Activated gamma-delta T cell treated with Interleukin-2 at 50 U/mL for 16 hours (primary cell): ENCODE results near the gene GJB3.
"Not testable (repeated sequence)": the region's sequence is repeated elsewhere in the genome, so short reads cannot be mapped to it uniquely, and the experiment has no call there.

Experiments used
- DNase-seq: peaks from one replicate; pipeline ENCODE4 v3.0.0-alpha.2; 2020

Gene GJB3

DNA sequence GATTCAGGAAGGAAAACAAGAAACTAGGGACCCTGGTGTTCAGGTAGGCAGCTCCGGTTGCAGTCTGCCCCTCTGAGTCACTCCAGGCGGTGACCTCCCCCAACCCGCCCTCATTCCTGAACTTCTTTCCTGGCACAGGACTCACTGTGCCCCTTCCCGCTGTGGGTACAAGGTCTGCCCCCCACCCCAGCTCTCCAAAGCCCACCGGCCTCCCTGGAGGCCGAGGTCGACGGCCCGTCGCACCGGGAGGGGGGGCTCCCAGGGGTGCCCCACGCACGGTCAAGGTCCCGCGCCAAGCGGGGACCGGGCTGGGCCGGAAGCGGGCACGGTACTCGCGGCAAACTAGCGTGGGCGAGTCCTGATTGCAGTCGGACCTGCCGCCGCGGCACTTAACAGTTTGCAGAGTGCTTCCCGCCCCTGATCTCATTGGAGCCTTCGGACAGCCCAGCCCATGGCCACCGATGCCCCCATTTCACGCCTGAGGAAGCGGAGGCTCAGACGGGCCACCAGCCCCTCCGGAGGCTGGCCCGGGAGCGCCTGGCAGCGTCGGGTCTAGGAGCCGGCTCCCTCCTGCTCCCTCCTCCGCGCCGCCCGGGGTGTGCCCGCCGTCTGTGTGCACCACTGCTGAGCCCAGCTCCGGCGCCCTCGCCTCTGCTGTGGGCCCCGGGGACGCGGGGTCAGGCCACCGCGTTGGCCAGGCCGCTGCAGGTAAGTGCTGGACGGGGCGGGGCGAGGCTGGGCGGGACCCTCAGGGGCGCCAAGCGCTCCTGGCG is at the start of gene GJB3:
Gene GJB3, plus strand, starts transcription at position 144 of the 773 bp plus-strand sequence. CDS start 3,549 bp downstream, outside the sequence.
- DNase-seq: no peak

DNA sequence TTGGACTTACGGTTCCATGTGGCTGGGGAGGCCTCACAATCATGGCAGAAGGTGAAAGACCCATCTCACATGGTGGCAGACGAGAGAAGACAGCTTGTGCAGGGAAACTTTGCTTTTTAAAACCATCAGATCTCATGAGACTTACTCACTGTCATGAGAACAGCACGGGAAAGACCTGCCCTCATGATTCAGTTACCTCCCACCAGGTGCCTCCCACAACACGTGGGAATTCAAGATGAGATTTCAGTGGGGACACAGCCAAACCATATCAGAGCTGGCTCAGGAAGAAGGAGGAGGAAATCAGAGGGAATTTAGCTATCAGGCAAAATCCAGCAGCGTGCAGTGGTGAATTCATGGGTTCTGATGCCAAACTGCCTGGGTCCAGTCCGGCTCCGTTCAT is 48.2 kb upstream of the GJB3 start:
- not testable (repeated sequence) for DNase-seq

DNA sequence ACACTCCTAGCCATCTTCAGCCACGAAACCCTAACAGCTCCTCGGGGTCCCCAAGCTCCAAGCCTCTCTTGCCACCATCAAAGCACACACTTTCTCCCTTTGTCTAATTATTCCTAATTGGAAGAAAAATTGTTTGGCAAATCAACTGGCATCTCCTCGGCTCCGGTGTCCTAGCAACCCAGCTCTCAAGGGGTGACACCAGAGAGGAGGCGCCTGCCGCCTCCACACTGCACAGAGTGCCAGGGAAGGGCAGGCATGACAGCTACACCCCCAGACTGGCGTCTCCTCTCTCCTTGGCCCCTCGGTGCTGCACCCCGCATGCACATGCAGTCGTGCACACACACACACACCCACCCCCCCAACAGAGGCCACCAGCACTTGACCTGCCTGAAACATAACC is 44.3 kb upstream of the GJB3 start:
- no peak for DNase-seq

DNA sequence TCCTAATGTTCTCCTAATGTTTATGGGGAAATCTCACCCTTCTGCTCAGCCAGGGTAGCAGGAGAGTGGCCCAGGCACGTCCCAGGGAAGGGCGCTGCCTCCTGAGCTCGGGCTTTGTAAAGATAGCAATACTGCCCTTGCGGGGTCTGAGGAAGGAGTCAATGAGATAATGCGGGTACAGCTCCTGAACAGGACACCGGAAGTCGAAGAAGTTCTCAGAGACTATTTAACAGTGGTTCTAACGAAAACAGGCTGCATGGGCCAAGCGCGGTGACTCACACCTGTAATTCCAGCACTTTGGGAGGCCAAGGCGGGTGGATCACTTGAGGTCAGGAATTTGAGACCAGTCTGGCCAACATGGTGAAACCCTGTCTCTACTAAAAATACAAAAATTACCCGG is 43.8 kb upstream of the GJB3 start:
- DNase-seq: not testable (repeated sequence)

DNA sequence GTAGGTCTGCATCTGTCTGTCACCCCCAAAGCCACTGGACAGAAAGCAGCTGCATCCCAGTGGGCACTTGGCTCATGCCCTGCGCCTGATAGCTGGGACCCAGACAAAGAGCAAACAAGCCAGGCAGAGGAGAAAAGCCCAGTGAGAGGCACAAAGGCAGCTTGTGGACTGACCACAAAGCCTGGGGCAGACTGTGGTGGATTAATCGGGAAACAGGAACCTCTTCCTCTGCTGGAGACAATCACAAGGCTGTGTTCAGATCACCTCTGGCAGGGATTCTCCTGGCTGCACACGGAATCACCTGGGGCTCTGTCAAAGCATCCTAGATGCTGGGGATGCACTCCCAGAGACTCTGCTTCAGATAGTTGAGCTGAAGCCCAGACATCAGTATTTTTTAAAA is 41.4 kb upstream of the GJB3 start:
- DNase-seq: no peak

DNA sequence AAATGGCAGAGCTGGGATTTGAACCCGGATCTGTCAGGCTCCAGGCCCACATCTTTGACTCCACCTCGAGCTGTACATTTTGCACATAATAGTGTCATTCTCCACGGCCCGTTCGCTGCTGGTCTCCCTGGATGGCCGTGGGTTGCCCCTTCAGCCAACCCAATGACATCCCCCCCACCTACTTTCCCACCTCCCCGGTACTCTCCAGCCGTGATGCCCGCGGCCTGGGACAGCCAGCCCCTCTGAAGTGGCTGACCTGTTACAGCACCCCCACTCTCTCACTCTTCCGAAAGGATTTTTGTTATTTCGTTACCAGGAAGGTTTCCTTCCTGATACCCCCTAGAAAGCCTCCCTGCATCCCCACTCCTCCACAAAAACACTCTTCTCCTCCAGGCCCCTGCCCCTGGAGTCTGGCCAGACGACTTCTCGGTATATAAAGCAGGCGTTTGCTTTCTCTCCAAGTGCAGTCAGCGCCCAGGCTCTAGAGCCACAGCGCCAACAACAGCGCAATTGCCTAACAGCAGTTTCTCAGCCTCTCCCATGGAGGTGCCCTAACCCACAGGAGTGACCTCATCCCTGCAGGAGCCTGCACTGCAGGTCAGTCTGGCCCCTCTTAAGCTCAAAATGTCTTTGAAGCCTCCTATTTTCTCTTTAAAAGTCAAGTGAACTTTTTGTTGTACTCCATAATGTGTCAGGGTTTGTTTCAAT is 40.7 kb upstream of the GJB3 start:
- DNase-seq: no peak

DNA sequence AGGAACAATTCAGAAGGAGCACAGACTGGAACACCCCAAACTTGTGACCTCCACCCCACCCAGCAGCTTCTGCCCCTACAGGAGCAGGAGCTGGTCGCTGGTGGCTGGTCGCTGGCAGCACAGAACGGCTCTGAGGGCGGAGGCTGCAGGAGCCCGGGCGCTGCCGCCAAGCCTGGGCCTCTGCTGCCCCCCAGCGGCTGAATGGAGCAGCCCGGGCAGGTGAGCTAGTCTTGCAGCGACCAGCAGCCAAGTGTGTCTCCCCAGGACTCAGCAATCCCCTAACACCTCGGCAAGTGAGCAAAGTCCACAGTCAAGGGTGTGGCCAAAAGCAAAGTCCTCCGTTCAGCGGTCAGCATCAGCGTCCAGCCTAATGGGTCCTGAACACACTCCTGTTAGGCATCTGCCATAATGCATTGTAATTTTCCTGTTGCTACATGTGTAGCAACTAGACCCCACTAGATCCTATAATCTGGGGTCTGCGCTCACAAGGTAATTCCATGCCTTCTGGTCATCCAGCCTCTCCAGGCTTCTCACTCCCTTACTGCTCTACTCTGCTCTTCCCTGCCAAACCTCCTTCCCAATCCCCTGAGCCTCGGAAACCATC is 38.2 kb upstream of the GJB3 start:
- peak; percentile 73 for DNase-seq

DNA sequence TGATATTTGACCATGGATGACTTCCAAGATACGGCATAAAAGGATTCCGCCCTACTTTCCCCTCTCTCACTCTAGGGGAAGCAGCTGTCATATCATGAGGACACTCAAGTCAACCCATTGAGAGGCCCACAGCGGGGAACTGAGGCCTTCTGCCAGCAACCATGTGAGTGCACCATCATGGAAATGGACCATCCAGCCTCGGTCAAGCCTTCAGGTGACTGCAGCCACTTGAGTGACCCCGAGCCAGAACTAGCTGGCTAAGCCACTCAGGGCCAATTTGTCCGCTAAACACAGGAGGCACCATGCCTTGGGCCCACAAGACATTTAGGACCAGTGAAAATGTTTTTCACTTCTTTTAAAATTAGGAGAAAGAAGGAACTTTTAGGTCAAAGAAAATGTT is 37.2 kb upstream of the GJB3 start:
- no peak for DNase-seq

DNA sequence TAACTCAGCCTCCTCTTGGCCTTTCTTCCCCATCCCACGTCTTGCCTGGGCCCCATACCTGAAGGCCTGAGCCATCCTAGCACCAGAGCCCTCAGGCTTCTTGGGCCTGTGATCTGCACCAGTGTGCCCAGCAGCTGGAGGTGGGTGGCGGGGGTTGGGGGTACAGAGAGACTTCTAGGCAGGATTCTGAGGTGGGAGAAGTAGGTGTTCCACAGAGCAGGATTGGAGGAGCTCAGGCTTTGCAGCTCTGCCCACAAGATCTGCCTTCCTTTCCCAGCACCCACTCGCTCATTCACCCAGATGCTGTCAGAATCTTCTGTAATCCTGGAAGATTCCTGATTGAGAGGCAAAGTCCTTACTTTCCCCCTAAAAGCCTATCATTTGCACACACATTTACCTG is 36.2 kb upstream of the GJB3 start:
- DNase-seq: no peak

DNA sequence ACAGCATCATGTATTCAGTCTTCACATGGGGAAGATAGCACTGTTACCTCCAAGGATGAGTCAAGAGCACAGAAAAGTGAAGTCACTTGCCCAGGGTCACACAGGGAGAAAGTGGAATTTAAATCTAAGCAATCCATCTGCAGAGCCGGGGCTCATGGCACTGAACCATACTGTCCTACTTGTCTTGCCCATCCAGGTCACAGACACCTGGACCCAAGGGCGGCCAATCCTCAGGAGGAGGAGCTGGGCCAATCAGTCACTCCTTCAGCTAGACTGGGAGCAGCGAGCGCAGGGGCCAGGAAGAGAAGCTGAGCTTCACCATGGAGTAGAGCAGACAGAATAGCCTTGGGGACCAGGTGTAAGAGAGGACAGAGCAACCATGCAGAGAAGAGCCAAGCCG is 35.3 kb upstream of the GJB3 start:
- no peak for DNase-seq

DNA sequence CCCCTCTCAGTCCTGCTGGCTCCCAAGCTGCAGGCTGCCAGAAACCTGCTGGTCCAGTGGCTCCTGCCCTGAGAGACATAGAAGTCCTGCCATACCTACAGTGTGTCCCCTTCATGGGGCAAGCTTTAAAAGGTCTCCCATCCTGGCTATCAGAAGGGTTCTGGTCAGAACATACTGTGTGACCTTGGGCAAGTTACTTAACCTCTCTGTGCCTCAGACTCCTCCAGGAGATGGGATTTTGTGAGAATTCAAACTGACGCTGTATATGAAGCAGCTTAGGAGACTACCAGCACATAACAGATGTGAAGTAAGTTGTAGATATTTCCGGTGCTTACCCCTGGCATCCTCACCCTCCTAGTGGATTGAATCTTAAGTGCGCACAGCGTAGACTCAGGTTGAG is 34.9 kb upstream of the GJB3 start:
- DNase-seq: no peak

DNA sequence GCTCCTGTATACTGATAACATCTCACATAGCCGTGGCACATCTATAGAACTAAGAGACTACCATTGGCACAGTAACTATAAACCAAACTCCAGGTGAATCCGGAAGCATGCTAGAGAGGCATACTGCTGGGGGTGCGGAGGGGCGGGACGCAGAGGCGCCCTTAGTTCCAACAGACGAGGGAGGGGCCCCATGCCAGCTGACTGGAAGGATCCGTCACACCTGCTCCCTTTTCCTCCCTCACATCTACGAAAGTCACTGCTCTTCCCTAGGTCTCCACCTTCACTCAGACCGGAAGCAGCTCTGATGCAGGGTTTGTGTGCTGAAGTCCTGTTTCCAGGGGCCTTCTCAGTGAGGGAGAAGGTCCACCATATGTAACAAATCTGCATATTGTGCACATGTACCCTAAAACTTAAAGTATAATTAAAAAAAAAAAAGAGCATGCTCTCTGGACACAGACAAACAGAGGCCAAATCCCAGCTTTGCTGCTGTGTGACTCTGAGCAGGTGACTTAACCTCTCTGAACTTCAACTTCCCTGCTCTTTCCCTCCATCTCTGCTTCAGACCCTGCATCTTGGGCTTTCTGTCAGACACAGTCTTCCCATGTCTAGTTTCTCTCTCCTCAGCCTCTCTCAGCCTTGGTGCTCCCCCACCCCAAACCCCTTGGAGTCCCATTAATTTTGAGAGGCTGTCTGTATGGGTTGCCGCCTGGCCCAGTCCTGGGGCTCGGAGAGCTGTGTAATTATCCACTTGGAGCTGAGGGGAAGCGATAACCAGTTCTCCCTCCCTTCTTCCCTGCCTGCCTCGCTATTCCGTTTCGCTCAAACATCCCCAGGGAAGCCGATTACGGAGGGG is 34.0 kb upstream of the GJB3 start:
- no peak for DNase-seq

DNA sequence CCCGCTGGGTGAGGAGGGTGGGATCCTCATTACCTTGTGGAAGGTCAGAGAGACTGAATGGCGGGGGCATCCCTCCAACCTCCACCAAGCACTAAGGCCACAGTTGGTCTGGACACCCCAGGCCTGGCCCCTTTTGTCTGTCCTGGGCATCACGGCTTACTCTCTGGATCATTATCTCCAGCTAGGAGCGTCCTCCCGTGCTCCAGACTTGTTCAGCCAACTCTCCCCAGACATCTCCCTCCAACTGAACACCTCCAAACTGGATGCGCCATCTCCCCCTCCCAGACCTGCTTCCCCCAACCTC is 33.4 kb upstream of the GJB3 start:
- no peak for DNase-seq

DNA sequence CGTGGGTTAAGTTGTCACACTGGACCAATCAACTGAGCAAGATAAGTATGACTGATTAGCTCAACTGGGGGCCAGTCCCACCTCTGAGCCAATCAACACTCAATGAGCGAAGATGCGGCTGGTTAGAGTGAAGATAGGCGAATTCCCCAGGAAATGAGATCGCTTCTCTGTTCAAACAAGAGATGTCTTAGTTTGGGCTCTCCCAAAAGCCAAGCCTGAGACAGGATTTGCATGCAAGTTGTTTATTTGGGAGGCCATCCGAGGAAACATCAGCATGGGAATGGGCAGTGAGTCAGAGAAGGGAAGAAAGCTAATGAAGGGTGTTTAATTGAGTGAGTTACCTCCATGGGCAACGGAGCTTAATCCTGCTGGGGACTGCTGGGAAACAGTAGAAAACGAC is 31.0 kb upstream of the GJB3 start:
- no peak for DNase-seq

DNA sequence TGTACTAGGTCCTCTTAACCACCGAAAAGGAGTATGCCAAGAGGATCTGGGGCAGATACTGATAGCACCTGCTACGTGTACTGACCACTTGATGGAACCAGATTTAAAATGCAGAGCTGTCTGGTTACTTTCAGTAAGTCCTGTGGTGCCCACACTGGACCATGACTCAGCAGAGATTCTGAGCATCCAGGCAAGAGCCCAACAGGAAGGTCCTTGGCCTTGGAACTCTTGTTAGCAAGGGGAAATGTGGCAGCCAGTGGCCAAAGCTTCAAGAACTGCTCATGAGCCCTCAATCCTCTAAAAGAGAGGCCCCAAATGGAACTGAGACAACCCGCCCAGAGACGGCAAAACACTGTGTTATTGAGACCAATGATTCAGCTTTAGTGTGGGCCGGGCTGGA is 30.4 kb upstream of the GJB3 start:
- no peak for DNase-seq

DNA sequence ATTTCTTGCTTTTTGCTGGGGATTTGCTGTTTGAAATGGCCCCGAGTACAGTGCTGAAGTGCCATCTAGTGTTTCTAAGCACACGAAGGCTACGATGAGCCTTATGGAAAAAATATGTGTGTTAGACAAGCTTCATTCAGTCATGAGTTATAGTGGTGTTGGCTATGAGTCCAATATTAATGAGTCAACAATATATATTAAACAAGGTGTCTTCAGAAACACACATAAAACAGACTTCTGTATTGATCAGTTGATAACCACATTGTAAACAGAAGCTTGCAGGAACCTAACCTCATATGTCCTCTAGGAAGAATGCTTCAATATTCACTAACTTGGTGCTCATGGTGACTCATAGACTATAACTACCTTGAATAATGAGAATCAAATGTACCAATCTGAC is 27.9 kb upstream of the GJB3 start:
- DNase-seq: no peak

DNA sequence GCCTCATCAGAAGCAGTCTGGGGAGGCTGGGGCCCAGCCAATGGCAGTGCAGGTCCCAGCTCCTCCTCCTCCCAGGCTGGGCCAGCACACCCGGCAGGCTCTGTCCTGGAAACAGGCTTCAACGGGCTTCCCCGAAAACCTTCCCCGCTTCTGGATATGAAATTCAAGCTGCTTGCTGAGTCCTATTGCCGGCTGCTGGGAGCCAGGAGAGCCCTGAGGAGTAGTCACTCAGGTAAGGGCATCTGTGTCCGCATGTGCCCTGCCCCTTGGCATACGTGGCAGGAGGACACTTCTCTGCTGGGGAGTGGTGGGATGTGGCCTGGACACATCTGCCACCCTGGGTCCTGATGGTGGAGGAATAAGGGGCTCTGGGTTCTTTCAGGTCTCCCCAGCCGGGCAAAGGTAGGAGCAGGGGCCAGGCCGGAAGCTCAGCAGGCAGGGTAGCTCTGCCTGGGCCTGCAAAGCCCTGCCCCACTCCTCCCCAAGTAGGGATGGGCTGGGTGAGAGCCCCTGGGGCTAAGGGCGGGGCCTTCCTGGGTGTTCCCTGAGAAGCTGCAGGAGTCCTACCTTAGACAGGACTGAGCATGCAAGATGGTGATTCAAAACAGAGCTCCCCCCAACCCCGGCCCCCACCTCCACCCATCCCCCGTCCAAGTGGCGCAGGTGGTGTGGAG is 25.9 kb upstream of the GJB3 start, which contains the start of gene GJB5:
Gene GJB5, plus strand, starts transcription at position 84 of the 674 bp plus-strand sequence. CDS start 2,284 bp downstream, outside the sequence.
- no peak for DNase-seq

DNA sequence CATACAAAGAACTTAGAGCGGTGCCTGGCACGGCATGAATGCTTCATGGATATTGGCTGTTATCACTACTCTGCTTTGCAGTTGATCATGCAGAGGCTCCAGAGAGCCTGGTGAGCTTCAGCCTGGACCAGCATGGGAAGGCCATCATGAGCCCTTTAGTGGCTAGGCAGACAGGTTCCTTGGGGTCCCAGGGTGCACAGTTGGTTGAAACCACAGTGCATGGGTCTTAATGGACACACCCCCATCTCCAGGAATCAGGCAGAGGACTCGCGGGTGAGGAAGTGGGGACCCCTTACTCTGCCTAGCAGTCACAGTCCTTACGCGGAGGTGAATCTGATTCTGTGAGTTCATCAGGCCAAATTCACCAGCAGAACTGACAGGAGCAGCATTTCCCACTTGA is 25.1 kb upstream of the GJB3 start:
- no peak for DNase-seq

DNA sequence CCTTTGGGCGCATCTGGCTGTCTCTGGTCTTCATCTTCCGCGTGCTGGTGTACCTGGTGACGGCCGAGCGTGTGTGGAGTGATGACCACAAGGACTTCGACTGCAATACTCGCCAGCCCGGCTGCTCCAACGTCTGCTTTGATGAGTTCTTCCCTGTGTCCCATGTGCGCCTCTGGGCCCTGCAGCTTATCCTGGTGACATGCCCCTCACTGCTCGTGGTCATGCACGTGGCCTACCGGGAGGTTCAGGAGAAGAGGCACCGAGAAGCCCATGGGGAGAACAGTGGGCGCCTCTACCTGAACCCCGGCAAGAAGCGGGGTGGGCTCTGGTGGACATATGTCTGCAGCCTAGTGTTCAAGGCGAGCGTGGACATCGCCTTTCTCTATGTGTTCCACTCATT is 23.6 kb upstream of the GJB3 start:
- no peak for DNase-seq

DNA sequence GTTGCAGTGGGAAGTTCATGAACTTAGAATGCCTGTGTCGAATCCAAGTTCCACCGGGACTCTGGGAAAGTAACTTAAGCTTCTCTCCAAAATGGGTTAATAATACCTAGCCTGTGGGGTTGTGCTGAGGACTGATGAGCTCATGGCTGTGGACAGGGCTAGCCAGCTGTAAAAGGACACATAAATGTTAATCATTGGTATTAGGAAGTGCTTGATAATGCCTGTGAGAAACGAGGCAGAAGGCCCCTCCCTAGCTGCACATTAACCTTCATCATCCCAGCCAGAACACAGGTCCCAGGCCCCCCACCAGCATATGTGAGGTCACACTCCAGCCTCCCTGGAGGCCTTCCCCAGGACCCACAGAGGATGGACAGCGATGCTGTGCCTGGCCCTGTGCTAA is 22.3 kb upstream of the GJB3 start:
- no peak for DNase-seq

DNA sequence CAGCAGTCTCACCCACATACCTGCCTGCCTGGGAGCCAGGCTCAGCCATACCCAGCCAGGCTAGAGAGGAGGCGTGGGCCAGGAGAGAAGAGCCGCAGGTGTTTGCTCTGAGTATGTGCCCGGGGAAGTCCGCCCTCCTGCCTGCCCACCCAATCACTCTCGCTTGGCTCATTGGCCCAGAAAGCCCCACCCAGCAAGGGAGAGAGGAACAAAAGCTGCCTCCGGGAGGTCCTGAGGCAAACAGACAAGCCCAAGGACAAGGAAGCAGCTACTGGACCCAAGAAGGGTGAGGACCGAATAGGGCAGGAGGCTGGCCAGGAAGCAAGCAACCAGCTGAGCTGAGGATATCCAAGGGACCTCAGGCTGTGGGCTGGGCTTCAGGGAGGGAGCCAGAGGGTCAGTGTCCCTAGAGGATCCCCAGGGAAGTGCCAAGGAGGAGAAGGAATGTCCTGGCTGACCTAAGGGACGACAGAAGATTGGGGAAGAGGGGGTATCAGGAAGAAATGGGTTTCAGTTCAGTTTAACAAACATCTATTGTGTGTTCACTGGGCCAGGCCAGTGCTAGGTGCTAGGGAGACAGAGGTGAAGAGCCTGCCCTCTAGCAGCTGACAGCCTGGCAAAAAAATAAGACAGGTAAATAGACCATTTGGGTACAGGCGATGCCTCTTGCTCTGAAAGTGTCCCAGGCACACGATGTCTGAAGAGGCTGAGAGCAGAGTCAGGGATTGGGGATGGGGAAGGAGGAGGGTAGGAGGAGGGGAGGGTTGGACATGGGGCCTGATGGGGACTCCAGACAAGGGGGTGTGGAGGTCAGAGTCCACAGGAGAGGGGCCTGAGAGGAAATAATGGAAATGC is 21.3 kb upstream of the GJB3 start, which contains the start of gene GJB4:
Gene GJB4, plus strand, starts transcription at position 238 of the 855 bp plus-strand sequence. CDS start 1,515 bp downstream, outside the sequence.
- no peak for DNase-seq
